ENCODE results near the gene ZNF778.

Gene ZNF778

GRCh38 chr16:89272631-89273030, 55.1 kb downstream of the ZNF778 start:
- no peak for TF ChIP-seq CTCF (IDR thresholded peaks at IDR 0.05; ENCODE audit: control insufficient read depth, extremely low read depth, insufficient read depth)
- no peak overlapping the region for H3K4me3 ChIP-seq (ENCODE audit: low read depth, low read length)
- no peak for DNase-seq (ENCODE audit: low read depth)

- DNase-seq (ENCODE audit: low read depth), result no peak
- no peak for TF ChIP-seq CTCF (IDR thresholded peaks at IDR 0.05; ENCODE audit: control insufficient read depth, extremely low read depth, insufficient read depth)
- no peak overlapping the region for H3K4me3 ChIP-seq (ENCODE audit: low read depth, low read length)
Observed at GRCh38 chr16:89273741-89274472, 56.4 kb downstream of the ZNF778 start.

GRCh38 chr16:89274561-89275283, 57.2 kb downstream of the ZNF778 start:
- no peak for DNase-seq (ENCODE audit: low read depth)
- TF ChIP-seq CTCF (IDR thresholded peaks at IDR 0.05; ENCODE audit: control insufficient read depth, extremely low read depth, insufficient read depth), result no peak
- H3K4me3 ChIP-seq (ENCODE audit: low read depth, low read length), result no peak overlapping the region

GRCh38 chr16:89275284-89275584, 57.7 kb downstream of the ZNF778 start:
- DNase-seq (ENCODE audit: low read depth), result no peak
- H3K4me3 ChIP-seq (ENCODE audit: low read depth, low read length), result no peak overlapping the region
- no peak for TF ChIP-seq CTCF (IDR thresholded peaks at IDR 0.05; ENCODE audit: control insufficient read depth, extremely low read depth, insufficient read depth)

GRCh38 chr16:89275837-89276720, 58.6 kb downstream of the ZNF778 start:
- no peak for TF ChIP-seq CTCF (IDR thresholded peaks at IDR 0.05; ENCODE audit: control insufficient read depth, extremely low read depth, insufficient read depth)
- H3K4me3 ChIP-seq (ENCODE audit: low read depth, low read length), result no peak overlapping the region
- no peak for DNase-seq (ENCODE audit: low read depth)

GRCh38 chr16:89277049-89277448, 59.5 kb downstream of the ZNF778 start:
- no peak overlapping the region for H3K4me3 ChIP-seq (ENCODE audit: low read depth, low read length)
- DNase-seq (ENCODE audit: low read depth), result no peak
- no peak for TF ChIP-seq CTCF (IDR thresholded peaks at IDR 0.05; ENCODE audit: control insufficient read depth, extremely low read depth, insufficient read depth)

Data from LNCaP clone FGC (cell line).